Lung (tissue), 16 donors: ENCODE results near the gene PALM3. TPM values are rescaled to one million over a fixed set of nuclear protein-coding genes. Genes with fewer than 3 reads are reported as not detected.

Source experiments
- ATAC-seq: fragments of 200-7000 bp; cut with Tn5 transposase; one replicate; pipeline ENCODE4 v1.9.1; 2020; ENCODE audit warnings: moderate number of reproducible peaks; ENCODE audit not compliant: insufficient read depth, low FRiP score
- DNase-seq, 3 donors: peaks; one replicate each; pipeline ENCODE4 v3.0.0-alpha.2; 2013 to 2017
- H3K27ac ChIP-seq, 2 donors: one replicate each; pipeline ENCODE4 v1.5.1; 2013; ENCODE audit warnings: mild to moderate bottlenecking in 2 of 2, moderate library complexity in 2 of 2, control low read depth in 1 of 2, inconsistent platforms in 1 of 2, low read depth in 1 of 2, low read length in 1 of 2
- H3K27me3 ChIP-seq, 3 donors: one replicate each; pipeline ENCODE4 v1.5.1; 2013; ENCODE audit warnings: low read length in 2 of 3; ENCODE audit not compliant: control insufficient read depth in 3 of 3, insufficient read depth in 3 of 3
- H3K36me3 ChIP-seq, 4 donors: one replicate each; pipeline ENCODE4 v1.5.1; 2013; ENCODE audit warnings: low read length in 4 of 4, mild to moderate bottlenecking in 1 of 4, moderate library complexity in 1 of 4; ENCODE audit not compliant: control insufficient read depth in 4 of 4, insufficient read depth in 4 of 4
- H3K4me1 ChIP-seq, 5 donors: one replicate each; pipeline ENCODE4 v1.5.1; 2013; ENCODE audit warnings: low read length in 5 of 5, mild to moderate bottlenecking in 2 of 5, moderate library complexity in 1 of 5; ENCODE audit not compliant: control insufficient read depth in 5 of 5, insufficient read depth in 5 of 5
- H3K4me3 ChIP-seq: one replicate; pipeline ENCODE4 v1.5.1; 2013; ENCODE audit warnings: mild to moderate bottlenecking, control low read depth, moderate library complexity
- H3K9ac ChIP-seq, 2 donors: one replicate each; pipeline ENCODE4 v1.5.1; 2013; ENCODE audit warnings: low read length in 2 of 2, control low read depth in 1 of 2; ENCODE audit not compliant: insufficient read depth in 1 of 2
- H3K9me3 ChIP-seq, 4 donors: one replicate each; pipeline ENCODE4 v1.5.1; 2013; ENCODE audit warnings: low read length in 3 of 4, mild to moderate bottlenecking in 1 of 4, moderate library complexity in 1 of 4; ENCODE audit not compliant: control insufficient read depth in 4 of 4, insufficient read depth in 3 of 4
- CTCF ChIP-seq: IDR thresholded peaks from 2 replicates; pipeline ENCODE4 v1.5.1; 2012; ENCODE audit warnings: mild to moderate bottlenecking; ENCODE audit errors: control extremely low read depth, extremely low read depth
- WGBS, 2 donors: extraction: QIAGEN DNeasy Blood & Tissue Kit; methylation state at CpG; one replicate each; pipeline ENCODE4 v1.1.7; 2013; 5-methylcytosine and 5-hydroxymethylcytosine counted together
- long read RNA-seq, 5 donors: transcript quantifications; one replicate each; lab custom pipeline, GENCODE V29; 2026
- polyA plus RNA-seq, 2 donors: library from polyadenylated mRNA; stranded (reverse); fragments of 200-250 nt; gene quantifications; one replicate each; pipeline ENCODE4 v1.2.1, GENCODE V29; 2013
- total RNA-seq, 2 donors: library from RNA; depleted of rRNA in 1 of 2; stranded (reverse); fragments of >200 nt in 1 of 2; gene quantifications; one replicate each; pipeline ENCODE4 v1.2.1, GENCODE V29; 2014 to 2021
- donor health status: control.
- donor health status: control.
- donor health status: Bipolar disorder and iron deficiency.
- donor health status: healthy.
- donor health status: DM: yes; HTN: yes; CAD: no.

The PALM3 gene, protein sequence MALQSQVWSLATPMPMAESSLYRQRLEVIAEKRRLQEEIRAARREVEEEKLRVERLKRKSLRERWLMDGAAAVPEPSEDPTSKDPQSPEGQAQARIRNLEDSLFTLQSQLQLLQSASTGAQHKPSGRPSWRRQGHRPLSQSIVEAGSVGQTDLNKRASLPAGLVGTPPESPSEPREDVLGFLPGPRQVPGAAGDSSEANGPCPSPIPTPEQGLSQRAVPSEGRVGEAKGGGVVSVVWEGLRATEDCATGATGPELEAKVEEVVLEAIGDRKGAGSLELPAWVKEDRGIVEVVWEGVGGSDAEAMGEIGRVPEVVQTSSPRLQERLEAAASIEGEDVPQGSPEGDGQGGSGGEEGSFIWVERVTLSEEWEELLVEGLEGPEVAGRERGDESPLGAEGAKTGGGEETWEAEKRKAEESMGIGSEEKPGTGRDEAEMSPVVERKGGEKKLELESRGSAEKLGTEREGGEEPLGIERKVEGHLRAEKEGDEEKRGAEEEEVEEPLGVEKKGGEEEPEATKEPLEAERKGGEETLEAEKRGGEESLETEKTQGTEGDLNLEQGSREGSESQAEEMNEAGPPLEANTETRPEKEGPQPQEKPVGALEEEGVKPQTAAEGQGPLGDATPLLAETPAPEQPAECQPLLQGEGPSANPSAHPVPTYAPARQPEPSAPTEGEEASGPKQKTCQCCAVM
- total RNA-seq (10 to 100 TPM in 1 of 2 donors, under 1 TPM in 1; 0.71 to 14.3 TPM), polyA plus RNA-seq (10 to 100 TPM in 1 of 2 donors, 1 to 10 TPM in 1; 2.5 to 20.6 TPM)
- long read RNA-seq, donor 1, partial matches to known transcripts, result 0 of 2 reads
- long read RNA-seq, donor 1, other reads (novel, unspliced or antisense), result 0 of 2 reads
- long read RNA-seq, donor 2, result 0 reads
- long read RNA-seq, donor 3, result 0 reads
- long read RNA-seq, donor 4, result 0 reads
- long read RNA-seq, donor 5, partial matches to known transcripts, result 5 of 5 reads
- long read RNA-seq, donor 5, other reads (novel, unspliced or antisense), result 0 of 5 reads

- Histone ChIP-seq H3K9me3 (peaks cover 0 to 1% (median 0%) of the 10 kb centered on the region in 4 donors), H3K9ac (no peak within 1 kb of the TSS), H3K4me1 (peaks cover 3 to 6% (median 4%) of the 10 kb centered on the region in 5 donors), H3K27ac (peak within 1 kb of the TSS in 1 of 2 donors; percentile 28), H3K4me3 (no peak within 1 kb of the TSS), H3K27me3 (peaks cover 0 to 8% (median 5%) of the 10 kb centered on the region in 3 donors), H3K36me3 (no peaks in the 10 kb centered on the region)
- WGBS, 2 donors, result 56 to 77% methylated on average over 19 of the region's 19 CpGs
- DNase-seq, result peak; percentile 30 to 82 (median 75)
- peak; percentile 75 for ATAC-seq
- TF ChIP-seq CTCF, result no peak
Measured at GRCh38 chr19:14061751-14062557, at the start of gene PALM3. Gene PALM3, minus strand, starts transcription at chr19:14062076. Its CDS starts 96 bp downstream, at chr19:14061980.

DNA sequence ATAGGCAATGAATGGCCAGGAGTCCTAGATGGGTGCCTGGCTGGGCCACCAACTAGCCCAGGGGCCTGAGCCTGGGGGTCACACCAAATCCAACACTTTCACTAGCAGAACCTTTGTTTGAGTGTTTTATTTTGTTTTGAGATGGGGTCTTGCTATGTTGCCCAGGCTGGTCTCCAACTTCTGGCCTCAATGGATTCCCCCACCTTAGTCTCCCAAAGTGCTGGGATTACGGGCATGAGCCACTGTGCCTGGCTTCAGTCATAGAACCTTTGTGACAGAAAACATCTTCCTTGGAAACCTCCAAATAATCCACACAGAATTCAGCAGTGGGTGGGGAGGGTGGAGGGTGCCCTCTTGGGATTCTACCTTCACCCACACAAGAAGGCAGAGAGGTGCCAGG is 49.6 kb upstream of the PALM3 start:
- no peak for ATAC-seq
- 95 to 96% methylated on average over 1 of the region's 1 CpG for WGBS, 2 donors
- Histone ChIP-seq H3K27me3 (no peaks in the 10 kb centered on the region), H3K9me3 (no peaks in the 10 kb centered on the region), H3K4me3 (no peak overlapping the region), H3K4me1 (peaks cover 9 to 29% (median 16%) of the 10 kb centered on the region in 5 donors), H3K27ac (peak overlapping the region in 1 of 2 donors; percentile 13), H3K9ac (no peak overlapping the region), H3K36me3 (peaks cover 0 to 9% (median 2%) of the 10 kb centered on the region in 4 donors)
- no peak for DNase-seq
- no peak for TF ChIP-seq CTCF

- Histone ChIP-seq H3K27ac (no peak overlapping the region), H3K9ac (no peak overlapping the region), H3K9me3 (no peaks in the 10 kb centered on the region), H3K36me3 (peaks cover 0 to 14% (median 5%) of the 10 kb centered on the region in 4 donors), H3K4me3 (no peak overlapping the region), H3K27me3 (no peaks in the 10 kb centered on the region), H3K4me1 (peaks cover 7 to 23% (median 16%) of the 10 kb centered on the region in 5 donors)
- no peak for TF ChIP-seq CTCF
- WGBS, 2 donors, result 68 to 89% methylated on average over 2 of the region's 2 CpGs
- ATAC-seq, result no peak
- DNase-seq, result no peak
Measured at GRCh38 chr19:14110650-14111049, 48.8 kb upstream of the PALM3 start.
